A549 treated with GW870086 at 1 μM for 4 hours (cell line): ENCODE data around the gene UPP1. TPM values are rescaled to one million over a fixed set of nuclear protein-coding genes. Genes with fewer than 3 reads are reported as not detected.

Source experiments
- total RNA-seq: library from RNA; stranded (reverse); fragments of 200-300 nt; extraction: Qiagen RNA extraction; gene quantifications from 5 replicates; pipeline ENCODE4 v1.2.3, GENCODE V29; 2022; ENCODE audit warnings: low read depth

Gene UPP1
- 72.7 to 110 TPM (median 85.7 TPM) in 5 replicates for total RNA-seq

DNA sequence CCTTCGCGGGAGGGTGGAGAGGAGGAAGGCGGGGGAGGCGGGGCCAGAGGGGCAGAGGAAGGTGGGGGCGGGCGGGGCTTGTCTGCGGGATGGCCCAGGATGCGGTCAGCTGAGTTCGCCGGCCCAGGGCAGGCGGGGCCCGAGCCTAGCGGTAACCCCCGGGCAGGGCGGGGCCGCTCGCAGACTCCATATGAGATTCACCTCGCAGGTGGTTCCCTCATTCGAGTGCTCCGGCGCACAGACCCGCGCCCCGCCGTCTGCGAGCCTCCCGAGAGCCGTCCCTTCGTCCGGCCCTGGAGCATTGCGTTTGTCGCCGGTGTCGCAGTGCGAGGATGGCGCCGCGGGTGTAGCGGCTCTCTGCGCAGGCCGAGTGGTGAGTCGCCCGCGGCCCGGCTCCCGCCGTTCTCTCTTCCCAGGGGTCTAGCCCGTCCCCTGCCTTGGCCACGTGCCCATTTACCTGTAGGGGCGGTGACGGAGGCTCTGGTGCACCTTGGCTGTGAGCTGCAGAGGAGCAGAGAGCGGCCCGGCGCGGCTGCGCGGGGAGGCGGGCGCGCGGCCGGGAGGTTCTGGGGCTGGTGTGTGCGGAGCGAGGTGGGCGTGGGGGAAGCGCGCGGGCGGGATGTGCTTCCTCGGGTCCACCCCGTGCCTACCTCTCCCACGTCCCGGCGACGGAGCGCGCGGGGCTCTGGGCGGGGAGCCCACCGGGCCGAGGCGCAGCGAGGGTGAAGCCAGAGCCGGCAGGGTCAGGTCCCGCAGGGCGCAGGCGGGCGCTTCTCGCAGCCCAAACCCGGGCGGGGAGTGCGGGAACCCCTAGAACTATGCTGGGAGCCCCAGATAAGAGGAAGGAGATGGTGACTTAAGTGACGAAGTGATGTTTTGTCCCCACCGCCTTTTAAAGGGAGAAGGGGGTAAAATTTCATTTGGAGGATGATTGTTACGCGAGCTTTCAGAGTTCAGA is at the start of gene UPP1:
Gene UPP1 (plus strand): TSS at position 220 of the 958 bp plus-strand sequence. CDS start 5,519 bp downstream, outside the sequence.

Other genes with a start within 250 kb of the UPP1 start
- gene PKD1L1, start 140.8 kb upstream of the UPP1 start, total RNA-seq, result 0.03 to 0.24 TPM (median 0.05 TPM) in 5 replicates
- gene HUS1, start 109.7 kb upstream of the UPP1 start, total RNA-seq, result 16.4 to 19.9 TPM (median 17.2 TPM) in 5 replicates
- not detected in 5 replicates for gene SUN3, start 60.2 kb upstream of the UPP1 start, total RNA-seq
- 0.18 to 0.79 TPM (median 0.26 TPM) in 5 replicates for gene C7orf57, start 53.7 kb upstream of the UPP1 start, total RNA-seq
- 0.02 to 0.09 TPM (median 0.06 TPM) in 5 replicates for gene ABCA13, start 82.2 kb downstream of the UPP1 start, total RNA-seq